H1 (cell line): ENCODE measurements around the gene ACSL6. TPM values are rescaled to one million over a fixed set of nuclear protein-coding genes. Genes with fewer than 3 reads are reported as not detected.

ENCODE experiments used
- CTCF ChIA-PET: fragments of 300-600 bp; sonication (Branson Sonifier 250); formaldehyde crosslinking; loops from one replicate; lab custom pipeline; 2021; ENCODE audit not compliant: partially characterized antibody; lab: Charles Lee
- POLR2A ChIA-PET: fragments of 300-600 bp; sonication (Branson Sonifier 250); formaldehyde crosslinking; loops from one replicate; lab custom pipeline; 2021; ENCODE audit warnings: inconsistent platforms; ENCODE audit not compliant: partially characterized antibody; lab: Charles Lee
- DNase-seq, 2 experiments: peaks; one replicate each; pipeline versions ENCODE4 v3.0.0 to v3.0.0-alpha.2; 2010 to 2022; ENCODE audit warnings: low spot score in 2 of 2, low read depth in 1 of 2, mixed read lengths in 1 of 2
- FAIRE-seq: peaks from 2 replicates; lab custom pipeline; 2011; peaks lifted over from hg19 to GRCh38; lab: Jason Lieb, UNC
- H2AFZ ChIP-seq: 2 replicates; pipeline ENCODE4 v1.8.1; 2012; ENCODE audit warnings: low read length, inconsistent platforms
- H2AK5ac ChIP-seq: 2 replicates; pipeline ENCODE4 v1.6.1; 2013; ENCODE audit warnings: low read depth, low read length
- H2BK120ac ChIP-seq: replicated peaks from 2 replicates; pipeline ENCODE3; 2013; ENCODE audit warnings: low read depth, low read length, inconsistent platforms
- H2BK12ac ChIP-seq: 2 replicates; pipeline ENCODE4 v1.6.1; 2013; ENCODE audit warnings: low read depth, low read length
- H2BK15ac ChIP-seq: 2 replicates; pipeline ENCODE4 v1.6.1; 2013; ENCODE audit warnings: low read length
- H2BK20ac ChIP-seq: 2 replicates; pipeline ENCODE4 v1.6.1; 2013; ENCODE audit warnings: low read length
- H2BK5ac ChIP-seq: 2 replicates; pipeline ENCODE4 v1.6.1; 2013; ENCODE audit warnings: low read depth, low read length
- H3K14ac ChIP-seq: 2 replicates; pipeline ENCODE4 v1.6.1; 2013; ENCODE audit warnings: inconsistent platforms; ENCODE audit not compliant: insufficient read length
- H3K18ac ChIP-seq: 2 replicates; pipeline ENCODE4 v1.6.1; 2013; ENCODE audit warnings: low read length; ENCODE audit errors: extremely low read depth
- H3K23ac ChIP-seq: 2 replicates; pipeline ENCODE4 v1.6.1; 2013; ENCODE audit warnings: inconsistent platforms; ENCODE audit not compliant: insufficient read length
- H3K23me2 ChIP-seq: 2 replicates; pipeline ENCODE4 v1.6.1; 2013; ENCODE audit warnings: low read depth, low read length
- H3K27ac ChIP-seq: 2 replicates; pipeline ENCODE4 v1.6.1; 2011; ENCODE audit warnings: low read depth, low read length, inconsistent platforms
- H3K27me3 ChIP-seq, 4 experiments: replicated peaks in 1 of 4; 1 replicate in 1 of 4; 2 replicates in 3 of 4; pipeline versions ENCODE4 v1.6.1 to v1.8.1; 2011 to 2013; ENCODE audit warnings: low read length in 3 of 4, mild to moderate bottlenecking in 3 of 4, inconsistent platforms in 2 of 4, mixed read lengths in 2 of 4, moderate library complexity in 1 of 4; ENCODE audit not compliant: control insufficient read depth in 3 of 4, insufficient read depth in 3 of 4; ENCODE audit errors: extremely low read depth in 1 of 4
- H3K36me3 ChIP-seq, 4 experiments: 2 replicates each; pipeline versions ENCODE4 v1.6.1 to v1.8.1; 2011 to 2013; ENCODE audit warnings: mild to moderate bottlenecking in 4 of 4, low read length in 3 of 4, moderate library complexity in 2 of 4, control low read depth in 1 of 4, inconsistent platforms in 1 of 4; ENCODE audit not compliant: insufficient read depth in 4 of 4, control insufficient read depth in 2 of 4
- H3K4ac ChIP-seq: replicated peaks from 2 replicates; pipeline ENCODE3; 2013; ENCODE audit warnings: low read length, low read depth, mixed read lengths, inconsistent platforms; ENCODE audit not compliant: insufficient read length
- H3K4me1 ChIP-seq, 4 experiments: replicated peaks in 1 of 4; 1 replicate in 1 of 4; 2 replicates in 3 of 4; pipeline versions ENCODE4 v1.6.1 to v1.8.1; 2011 to 2013; ENCODE audit warnings: low read length in 3 of 4, inconsistent platforms in 2 of 4, mixed read lengths in 1 of 4; ENCODE audit not compliant: insufficient read depth in 4 of 4, control insufficient read depth in 3 of 4
- H3K4me2 ChIP-seq, 2 experiments: 2 replicates each; pipeline versions ENCODE4 v1.6.1 to v1.8.1; 2011 to 2013; ENCODE audit warnings: low read depth in 2 of 2, low read length in 2 of 2, control low read depth in 1 of 2, inconsistent platforms in 1 of 2, mild to moderate bottlenecking in 1 of 2; ENCODE audit not compliant: insufficient read depth in 1 of 2
- H3K4me3 ChIP-seq, 4 experiments: fragments of 200-600, 300-600 bp in 1 of 4; sonication (generic), shearing (Covaris generic), sonication (Bioruptor Twin) in 1 of 4; 2 replicates each; pipeline versions ENCODE4 v1.5.1 to v1.8.1; 2011 to 2016; ENCODE audit warnings: low read length in 4 of 4, low read depth in 3 of 4, control low read depth in 2 of 4, inconsistent platforms in 2 of 4, mild to moderate bottlenecking in 2 of 4, mixed read lengths in 1 of 4, moderate library complexity in 1 of 4; ENCODE audit not compliant: insufficient read depth in 2 of 4; ENCODE audit errors: extremely low read depth in 1 of 4
- H3K56ac ChIP-seq: replicated peaks from 2 replicates; pipeline ENCODE3; 2013; ENCODE audit warnings: low read depth, mild to moderate bottlenecking, mixed read lengths, low read length, inconsistent platforms; ENCODE audit not compliant: insufficient read length
- H3K79me1 ChIP-seq: 2 replicates; pipeline ENCODE4 v1.6.1; 2013; ENCODE audit warnings: low read depth, low read length, control low read depth
- H3K79me2 ChIP-seq, 2 experiments: 2 replicates each; pipeline versions ENCODE4 v1.6.1 to v1.8.1; 2012 to 2013; ENCODE audit warnings: low read length in 2 of 2, mild to moderate bottlenecking in 2 of 2, inconsistent platforms in 1 of 2; ENCODE audit not compliant: insufficient read depth in 2 of 2, control insufficient read depth in 1 of 2
- H3K9ac ChIP-seq, 4 experiments: replicated peaks in 1 of 4; 1 replicate in 1 of 4; 2 replicates in 3 of 4; pipeline versions ENCODE4 v1.6.1 to v1.8.1; 2011 to 2013; ENCODE audit warnings: low read depth in 3 of 4, low read length in 3 of 4, control low read depth in 2 of 4, mild to moderate bottlenecking in 2 of 4, moderate library complexity in 2 of 4, inconsistent platforms in 1 of 4; ENCODE audit errors: extremely low read depth in 1 of 4
- H3K9me3 ChIP-seq, 2 experiments: 2 replicates each; pipeline versions ENCODE4 v1.6.1 to v1.8.1; 2012 to 2013; ENCODE audit warnings: mild to moderate bottlenecking in 2 of 2, moderate library complexity in 2 of 2, control low read depth in 1 of 2, inconsistent platforms in 1 of 2, low read depth in 1 of 2, low read length in 1 of 2, mixed read lengths in 1 of 2; ENCODE audit not compliant: insufficient read depth in 2 of 2
- H4K20me1 ChIP-seq, 2 experiments: replicated peaks in 1 of 2; 2 replicates each; pipeline versions ENCODE3 to v1.8.1; 2011 to 2013; ENCODE audit warnings: inconsistent platforms in 2 of 2, low read length in 2 of 2, mild to moderate bottlenecking in 1 of 2; ENCODE audit not compliant: insufficient read depth in 2 of 2, control insufficient read depth in 1 of 2
- H4K5ac ChIP-seq: 2 replicates; pipeline ENCODE4 v1.6.1; 2013; ENCODE audit warnings: low read length, low read depth, mixed read lengths, inconsistent platforms; ENCODE audit not compliant: insufficient read length
- H4K8ac ChIP-seq: 2 replicates; pipeline ENCODE4 v1.8.0; 2013; ENCODE audit warnings: mild to moderate bottlenecking, moderate library complexity, low read length, inconsistent platforms; ENCODE audit not compliant: insufficient read depth; ENCODE audit errors: extremely low read depth
- H4K91ac ChIP-seq: replicated peaks from 2 replicates; pipeline ENCODE3; 2013; ENCODE audit warnings: low read length, mixed read lengths, inconsistent platforms; ENCODE audit not compliant: insufficient read length
- KDM4A ChIP-seq: IDR thresholded peaks from one replicate; pipeline ENCODE4 v1.7.1; 2012; ENCODE audit warnings: low read depth, mild to moderate bottlenecking, moderate library complexity, low read length, inconsistent platforms; ENCODE audit not compliant: severe bottlenecking
- PHF8 ChIP-seq: fragments of 200-600 bp; sonication (generic); conservative IDR thresholded peaks from 2 replicates; pipeline ENCODE4 v1.7.1; 2012; ENCODE audit warnings: low read depth, mild to moderate bottlenecking, inconsistent platforms, low read length, moderate library complexity
- POLR2AphosphoS5 ChIP-seq: IDR thresholded peaks from 2 replicates; pipeline ENCODE4 v1.6.1; 2011; ENCODE audit warnings: low read depth, low read length
- WGBS, 2 experiments: shearing (Covaris generic) in 1 of 2; methylation state at CpG; one replicate each; pipeline versions ENCODE4 v1.1.6 to v1.1.7; 2013 to 2015; ENCODE audit warnings: low lambda C conversion rate in 2 of 2, mixed read lengths in 2 of 2, inconsistent platforms in 1 of 2, low coverage in 1 of 2, missing lambda C conversion rate in 1 of 2; ENCODE audit not compliant: insufficient replicate concordance in 2 of 2, insufficient coverage in 1 of 2, insufficient read length in 1 of 2; ENCODE audit errors: extremely low coverage in 1 of 2, missing lambda C conversion rate in 1 of 2; 5-methylcytosine and 5-hydroxymethylcytosine counted together
- polyA plus RNA-seq, 7 experiments: library from polyadenylated mRNA; depleted of rRNA in 3 of 7; stranded (reverse) in 5 of 7; unstranded in 2 of 7; fragments of >200 nt in 5 of 7; fragments of 200-250 nt in 2 of 7; gene quantifications; 1 replicate in 5 of 7; 2 replicates in 1 of 7; 4 replicates in 1 of 7; pipeline versions ENCODE4 v1.2.1 to v1.2.3, GENCODE V29; 2011 to 2013; ENCODE audit warnings: missing spikeins in 2 of 7, mixed read lengths in 2 of 7
- total RNA-seq: library from RNA; stranded (reverse); fragmentation: NEBNext Ultra II Directional; extraction: Animal tissue kit (Norgen Biotek cat#: 25700); gene quantifications from 2 replicates; pipeline ENCODE4 v1.2.1, GENCODE V29; 2021

ACSL6 gene
- total and polyA plus RNA-seq, 2 of the 8 experiments (the other 6 are each of a cell fraction or from before 2014, with no cell fraction given) = 2.3 to 2.4 TPM

- WGBS, 2 experiments = 88% methylated on average over 1 of the region's 1 CpG; no CpG with 5 or more reads in 1 of the 2 experiments
- no peaks in the 10 kb centered on the region for H3K9me3 ChIP-seq
- H3K18ac ChIP-seq = no peak overlapping the region
- no peak overlapping the region for H4K5ac ChIP-seq
- H3K4me1 ChIP-seq = peaks cover 0 to 10% (median 5%) of the 10 kb centered on the region in 4 experiments; a peak in 4 of 7 replicates
- no peak overlapping the region for H3K27ac ChIP-seq
- CTCF ChIA-PET = no interaction called here
- no peak overlapping the region for H3K56ac ChIP-seq
- no peak for TF ChIP-seq POLR2AphosphoS5
- no peak for TF ChIP-seq KDM4A
- no peak for TF ChIP-seq PHF8
- no peaks in the 10 kb centered on the region for H4K20me1 ChIP-seq
- no peak overlapping the region for H2BK15ac ChIP-seq
- no peak overlapping the region for H2BK5ac ChIP-seq
- H3K36me3 ChIP-seq = no peaks in the 10 kb centered on the region
- no peak overlapping the region for H2BK20ac ChIP-seq
- H3K4ac ChIP-seq = no peak overlapping the region
- H3K79me1 ChIP-seq = no peaks in the 10 kb centered on the region
- H4K8ac ChIP-seq = no peak overlapping the region
- H3K23me2 ChIP-seq = peaks cover 5% of the 10 kb centered on the region; the same call in 1 of the 2 replicates
- no peak overlapping the region for H4K91ac ChIP-seq
- DNase-seq (no peak), FAIRE-seq (no peak)
- no peaks in the 10 kb centered on the region for H3K27me3 ChIP-seq
- H3K14ac ChIP-seq = no peak overlapping the region
- no peak overlapping the region; a peak in 1 of 4 replicates for H3K4me2 ChIP-seq
- H2AFZ ChIP-seq = no peak overlapping the region
- H2BK120ac ChIP-seq = no peak overlapping the region
- no peak overlapping the region for H2AK5ac ChIP-seq
- no peak overlapping the region for H3K9ac ChIP-seq
- no peaks in the 10 kb centered on the region for H3K79me2 ChIP-seq
- H3K4me3 ChIP-seq = no peak overlapping the region
- no peak overlapping the region for H3K23ac ChIP-seq
- no peak overlapping the region for H2BK12ac ChIP-seq
- POLR2A ChIA-PET = no interaction called here
These were observed 37.4 kb downstream of the ACSL6 start for GRCh38 chr5:131974016-131974415.
